ENCODE results near the gene GAS6.

GRCh38 chr13:113808058-113808834 lies 55.6 kb downstream of the GAS6 start:
- no peak for TF ChIP-seq POLR2AphosphoS5 (IDR thresholded peaks at IDR 0.05; ENCODE audit: low read depth, low read length)
- TF ChIP-seq, protein P1, sequence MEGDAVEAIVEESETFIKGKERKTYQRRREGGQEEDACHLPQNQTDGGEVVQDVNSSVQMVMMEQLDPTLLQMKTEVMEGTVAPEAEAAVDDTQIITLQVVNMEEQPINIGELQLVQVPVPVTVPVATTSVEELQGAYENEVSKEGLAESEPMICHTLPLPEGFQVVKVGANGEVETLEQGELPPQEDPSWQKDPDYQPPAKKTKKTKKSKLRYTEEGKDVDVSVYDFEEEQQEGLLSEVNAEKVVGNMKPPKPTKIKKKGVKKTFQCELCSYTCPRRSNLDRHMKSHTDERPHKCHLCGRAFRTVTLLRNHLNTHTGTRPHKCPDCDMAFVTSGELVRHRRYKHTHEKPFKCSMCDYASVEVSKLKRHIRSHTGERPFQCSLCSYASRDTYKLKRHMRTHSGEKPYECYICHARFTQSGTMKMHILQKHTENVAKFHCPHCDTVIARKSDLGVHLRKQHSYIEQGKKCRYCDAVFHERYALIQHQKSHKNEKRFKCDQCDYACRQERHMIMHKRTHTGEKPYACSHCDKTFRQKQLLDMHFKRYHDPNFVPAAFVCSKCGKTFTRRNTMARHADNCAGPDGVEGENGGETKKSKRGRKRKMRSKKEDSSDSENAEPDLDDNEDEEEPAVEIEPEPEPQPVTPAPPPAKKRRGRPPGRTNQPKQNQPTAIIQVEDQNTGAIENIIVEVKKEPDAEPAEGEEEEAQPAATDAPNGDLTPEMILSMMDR (IDR thresholded peaks at IDR 0.05) = no peak
